Endothelial cell (in vitro differentiated cells): Measurements from ENCODE around the gene RRAGC. TPM values are rescaled to one million over a fixed set of nuclear protein-coding genes. Genes with fewer than 3 reads are reported as not detected.

Experiments
- DNase-seq: peaks from one replicate; pipeline ENCODE4 v3.0.0; 2021; ENCODE audit warnings: low spot score
- H3K27ac Mint-ChIP-seq: one replicate; pipeline ENCODE4 v1.8.0; 2021; ENCODE audit warnings: mixed read lengths, inconsistent platforms; ENCODE audit not compliant: unreplicated experiment
- H3K27me3 Mint-ChIP-seq: one replicate; pipeline ENCODE4 v1.8.0; 2021; ENCODE audit warnings: mild to moderate bottlenecking, moderate library complexity, mixed read lengths, inconsistent platforms; ENCODE audit not compliant: unreplicated experiment
- H3K36me3 Mint-ChIP-seq: one replicate; pipeline ENCODE4 v1.8.0; 2021; ENCODE audit warnings: mild to moderate bottlenecking, low read depth, mixed read lengths, inconsistent platforms; ENCODE audit not compliant: unreplicated experiment
- H3K4me1 Mint-ChIP-seq: one replicate; pipeline ENCODE4 v1.8.0; 2021; ENCODE audit warnings: mild to moderate bottlenecking, mixed read lengths, inconsistent platforms; ENCODE audit not compliant: unreplicated experiment
- H3K4me3 Mint-ChIP-seq: one replicate; pipeline ENCODE4 v1.8.0; 2021; ENCODE audit warnings: mild to moderate bottlenecking, mixed read lengths, inconsistent platforms; ENCODE audit not compliant: unreplicated experiment
- H3K9me3 Mint-ChIP-seq: one replicate; pipeline ENCODE4 v1.8.0; 2021; ENCODE audit warnings: mixed read lengths, inconsistent platforms; ENCODE audit not compliant: unreplicated experiment
- CTCF ChIP-seq: fragments of 200-600 bp; sonication (generic); IDR thresholded peaks from one replicate; pipeline ENCODE4 v1.5.0; 2021; ENCODE audit warnings: antibody characterized with exemption; ENCODE audit not compliant: unreplicated experiment
- total RNA-seq: library from RNA; stranded (reverse); fragmentation: NEBNext Ultra II Directional; extraction: Animal tissue kit (Norgen Biotek cat#: 25700); gene quantifications from one replicate; pipeline ENCODE4 v1.2.1, GENCODE V29; 2021; ENCODE audit not compliant: unreplicated experiment

RRAGC gene
- total RNA-seq, 1 donor from 2014 or later: 27.3 TPM

DNA sequence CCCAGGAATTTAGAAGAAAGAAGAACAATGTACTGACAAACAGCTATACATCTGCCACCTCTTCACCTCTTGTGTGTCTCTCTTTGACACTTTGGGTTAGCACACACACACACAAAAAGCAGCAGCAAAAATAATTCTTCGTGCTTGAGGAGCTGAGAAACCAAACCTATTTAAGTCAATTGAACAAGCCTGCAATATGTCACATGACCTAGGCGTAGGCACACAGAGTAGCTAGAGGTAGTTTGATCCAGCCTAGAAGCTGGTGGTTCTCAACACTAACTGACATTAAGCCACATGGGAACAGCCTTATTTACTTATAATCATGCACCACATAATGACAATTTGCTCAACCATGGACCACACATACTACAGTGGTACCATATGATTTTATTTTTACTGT, 32.3 kb downstream of the RRAGC start:
- no peaks in the 10 kb centered on the region for H3K4me1 Mint-ChIP-seq
- no peak for DNase-seq
- no peaks in the 10 kb centered on the region for H3K36me3 Mint-ChIP-seq
- no peak overlapping the region for H3K27ac Mint-ChIP-seq
- no peak overlapping the region for H3K4me3 Mint-ChIP-seq
- H3K9me3 Mint-ChIP-seq: no peaks in the 10 kb centered on the region
- no peak for TF ChIP-seq CTCF
- peaks cover 6% of the 10 kb centered on the region for H3K27me3 Mint-ChIP-seq

- no peaks in the 10 kb centered on the region for H3K9me3 Mint-ChIP-seq
- H3K27me3 Mint-ChIP-seq: peaks cover 6% of the 10 kb centered on the region
- no peaks in the 10 kb centered on the region for H3K36me3 Mint-ChIP-seq
- H3K4me1 Mint-ChIP-seq: no peaks in the 10 kb centered on the region
- H3K4me3 Mint-ChIP-seq: no peak overlapping the region
- no peak overlapping the region for H3K27ac Mint-ChIP-seq
- no peak for DNase-seq
- TF ChIP-seq CTCF: no peak
Measured at GRCh38 chr1:38826886-38827285, 32.7 kb downstream of the RRAGC start.

GRCh38 chr1:38826262-38826661, 33.3 kb downstream of the RRAGC start:
- H3K27ac Mint-ChIP-seq: no peak overlapping the region
- no peaks in the 10 kb centered on the region for H3K9me3 Mint-ChIP-seq
- H3K36me3 Mint-ChIP-seq: no peaks in the 10 kb centered on the region
- H3K4me1 Mint-ChIP-seq: no peaks in the 10 kb centered on the region
- H3K27me3 Mint-ChIP-seq: peaks cover 6% of the 10 kb centered on the region
- H3K4me3 Mint-ChIP-seq: no peak overlapping the region
- no peak for DNase-seq
- no peak for TF ChIP-seq CTCF

DNA sequence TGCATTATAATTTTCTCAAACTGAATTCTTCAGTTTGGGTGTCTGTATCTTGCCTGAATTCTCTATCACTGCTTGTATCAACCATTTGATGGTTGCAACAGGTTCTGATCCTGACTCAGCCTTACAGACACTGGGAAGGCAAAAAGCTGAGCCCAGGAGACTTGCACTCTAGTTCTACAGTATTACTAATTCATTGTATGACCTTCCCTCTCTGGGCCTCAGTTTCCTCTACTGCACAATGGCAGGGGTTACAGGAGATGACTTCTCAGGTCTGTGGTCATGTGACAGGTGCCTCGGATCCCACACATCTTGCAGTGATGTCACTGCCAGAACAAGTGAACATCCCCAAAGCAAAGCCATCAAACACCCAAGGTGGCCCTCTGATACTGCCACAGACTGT, 38.7 kb downstream of the RRAGC start:
- TF ChIP-seq CTCF: no peak
- H3K27me3 Mint-ChIP-seq: peaks cover 11% of the 10 kb centered on the region
- no peaks in the 10 kb centered on the region for H3K9me3 Mint-ChIP-seq
- H3K4me3 Mint-ChIP-seq: no peak overlapping the region
- no peaks in the 10 kb centered on the region for H3K4me1 Mint-ChIP-seq
- H3K27ac Mint-ChIP-seq: no peak overlapping the region
- no peak for DNase-seq
- no peaks in the 10 kb centered on the region for H3K36me3 Mint-ChIP-seq

GRCh38 chr1:38819516-38819915, 40.1 kb downstream of the RRAGC start:
- Mint-ChIP-seq H3K4me3 (no peak overlapping the region), H3K4me1 (no peaks in the 10 kb centered on the region), H3K27me3 (peaks cover 5% of the 10 kb centered on the region), H3K36me3 (no peaks in the 10 kb centered on the region), H3K27ac (no peak overlapping the region), H3K9me3 (no peaks in the 10 kb centered on the region)
- no peak for TF ChIP-seq CTCF
- no peak for DNase-seq
